Fibroblast of the conjunctiva (primary cell): ENCODE results near the gene RNF38.
A peak's percentile ranks its signal among the peaks of the same experiment; 100 is the strongest.
"Not testable (repeated sequence)": the region's sequence is repeated elsewhere in the genome, so short reads cannot be mapped to it uniquely, and the experiment has no call there.

Source experiments
- DNase-seq: peaks from one replicate; pipeline ENCODE4 v3.0.0-alpha.2; 2010; ENCODE audit warnings: low read depth

The RNF38 gene

GRCh38 chr9:36332006-36332405, 68.1 kb downstream of the RNF38 start:
- DNase-seq: no peak

- DNase-seq: peak; percentile 74
Observed at GRCh38 chr9:36328798-36329411, 71.2 kb downstream of the RNF38 start.

- DNase-seq: no peak
Observed at GRCh38 chr9:36325081-36325828, 74.8 kb downstream of the RNF38 start.

- no peak for DNase-seq
Observed at GRCh38 chr9:36323926-36324325, 76.1 kb downstream of the RNF38 start.

- no peak for DNase-seq
Observed at GRCh38 chr9:36322462-36322861, 77.6 kb downstream of the RNF38 start.

GRCh38 chr9:36321903-36322302, 78.2 kb downstream of the RNF38 start:
- DNase-seq: not testable (repeated sequence)

- DNase-seq: no peak
Observed at GRCh38 chr9:36320466-36320865, 79.6 kb downstream of the RNF38 start.

- DNase-seq: no peak
Observed at GRCh38 chr9:36319806-36320205, 80.3 kb downstream of the RNF38 start.

GRCh38 chr9:36319183-36319582, 80.9 kb downstream of the RNF38 start:
- DNase-seq: no peak

- DNase-seq: no peak
Observed at GRCh38 chr9:36318212-36318802, 81.8 kb downstream of the RNF38 start.

GRCh38 chr9:36317766-36318165, 82.3 kb downstream of the RNF38 start:
- no peak for DNase-seq

- DNase-seq: no peak
Observed at GRCh38 chr9:36316611-36317317, 83.3 kb downstream of the RNF38 start.

GRCh38 chr9:36316049-36316448, 84.0 kb downstream of the RNF38 start:
- no peak for DNase-seq

- no peak for DNase-seq
Observed at GRCh38 chr9:36315283-36315682, 84.8 kb downstream of the RNF38 start.

GRCh38 chr9:36314740-36315139, 85.3 kb downstream of the RNF38 start:
- no peak for DNase-seq

GRCh38 chr9:36306471-36307306, 93.4 kb downstream of the RNF38 start:
- DNase-seq: no peak

GRCh38 chr9:36304366-36304765, 95.7 kb downstream of the RNF38 start:
- not testable (repeated sequence) for DNase-seq

- DNase-seq: no peak
Observed at GRCh38 chr9:36301227-36301626, 98.8 kb downstream of the RNF38 start.

GRCh38 chr9:36298566-36298965, 101.5 kb downstream of the RNF38 start:
- no peak for DNase-seq

- DNase-seq: no peak
Observed at GRCh38 chr9:36297798-36298197, 102.3 kb downstream of the RNF38 start.

GRCh38 chr9:36294996-36295395, 105.1 kb downstream of the RNF38 start:
- not testable (repeated sequence) for DNase-seq

GRCh38 chr9:36293918-36294317, 106.2 kb downstream of the RNF38 start:
- DNase-seq: no peak
